Small intestine (tissue), 7 donors: ENCODE data around the gene CPS1. TPM values are rescaled to one million over a fixed set of nuclear protein-coding genes. Genes with fewer than 3 reads are reported as not detected.

Experiments used
- DNase-seq, 2 donors: peaks; one replicate each; pipeline versions ENCODE4 v3.0.0 to v3.0.0-alpha.2; 2013
- FAIRE-seq: peaks from 2 replicates; lab custom pipeline; 2012; peaks lifted over from hg19 to GRCh38; lab: Jason Lieb, UNC
- H3K27ac ChIP-seq, 3 donors: one replicate each; pipeline ENCODE4 v1.5.1; 2013; ENCODE audit warnings: low read length in 2 of 3, mild to moderate bottlenecking in 2 of 3, control low read depth in 1 of 3, inconsistent platforms in 1 of 3, low read depth in 1 of 3, moderate library complexity in 1 of 3
- H3K27me3 ChIP-seq, 3 donors: one replicate each; pipeline ENCODE4 v1.6.1; 2013; ENCODE audit warnings: low read length in 3 of 3, inconsistent platforms in 1 of 3; ENCODE audit not compliant: control insufficient read depth in 3 of 3, insufficient read depth in 3 of 3
- H3K36me3 ChIP-seq, 3 donors: one replicate each; pipeline ENCODE4 v1.6.1; 2013; ENCODE audit warnings: low read length in 3 of 3, inconsistent platforms in 1 of 3, low read depth in 1 of 3, mild to moderate bottlenecking in 1 of 3, moderate library complexity in 1 of 3; ENCODE audit not compliant: control insufficient read depth in 3 of 3, insufficient read depth in 2 of 3
- H3K4me1 ChIP-seq, 3 donors: one replicate each; pipeline ENCODE4 v1.6.1; 2013; ENCODE audit warnings: low read length in 2 of 3, inconsistent platforms in 1 of 3, low read depth in 1 of 3, mild to moderate bottlenecking in 1 of 3, moderate library complexity in 1 of 3; ENCODE audit not compliant: control insufficient read depth in 3 of 3, insufficient read depth in 2 of 3
- H3K4me3 ChIP-seq, 3 donors: one replicate each; pipeline ENCODE4 v1.5.1; 2013; ENCODE audit warnings: low read length in 3 of 3, control low read depth in 1 of 3, inconsistent platforms in 1 of 3, low read depth in 1 of 3, mild to moderate bottlenecking in 1 of 3, moderate library complexity in 1 of 3
- H3K9me3 ChIP-seq, 2 donors: one replicate each; pipeline ENCODE4 v1.6.1; 2013; ENCODE audit warnings: low read depth in 1 of 2, low read length in 1 of 2; ENCODE audit not compliant: control insufficient read depth in 2 of 2, insufficient read depth in 1 of 2
- WGBS, 3 donors: extraction: QIAGEN DNeasy Blood & Tissue Kit; methylation state at CpG; one replicate each; pipeline ENCODE4 v1.1.7; 2013; 5-methylcytosine and 5-hydroxymethylcytosine counted together
- polyA plus RNA-seq, 4 donors: library from polyadenylated mRNA; stranded (reverse) in 3 of 4; unstranded in 1 of 4; fragments of 200-250 nt in 3 of 4; fragments of 120-200 nt in 1 of 4; gene quantifications; one replicate each; pipeline versions ENCODE4 v1.2.1 to v1.2.3, GENCODE V29; 2013
- donor health status: healthy with polysubstance abuse.
- donor health status: control.
- donor health status: control.
- donor health status: Bipolar disorder and iron deficiency.
- donor health status: healthy.

CPS1 gene
- polyA plus RNA-seq, 4 donors: 64.0 to 744 (median 155) TPM

DNA sequence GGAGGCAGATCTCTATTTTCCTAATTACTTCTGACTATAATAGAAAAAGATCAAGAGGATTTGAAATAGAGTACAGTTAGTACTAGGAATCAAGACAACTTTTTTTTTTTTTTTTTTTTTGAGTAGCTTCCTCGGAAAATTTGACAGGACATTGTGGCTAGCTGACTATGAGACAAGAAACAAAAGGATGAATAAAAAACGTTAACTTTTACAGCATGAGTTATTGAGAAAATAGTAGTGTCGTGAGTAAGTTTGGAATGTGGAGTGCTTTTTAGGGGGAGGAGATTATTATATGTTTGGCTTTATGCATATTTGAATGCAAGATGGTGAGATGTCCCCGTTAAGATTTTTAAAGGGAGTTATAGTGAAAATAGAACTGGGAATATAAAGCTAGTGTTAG lies 27.7 kb upstream of the CPS1 start:
- WGBS, 3 donors: 70 to 89% (median 84%) methylated on average over 4 of the region's 4 CpGs
- FAIRE-seq (no peak), DNase-seq (no peak)
- Histone ChIP-seq H3K4me3 (no peak overlapping the region), H3K27ac (no peak overlapping the region), H3K9me3 (no peaks in the 10 kb centered on the region), H3K36me3 (no peaks in the 10 kb centered on the region), H3K27me3 (no peaks in the 10 kb centered on the region), H3K4me1 (peaks cover 0 to 17% (median 0%) of the 10 kb centered on the region in 3 donors)

DNA sequence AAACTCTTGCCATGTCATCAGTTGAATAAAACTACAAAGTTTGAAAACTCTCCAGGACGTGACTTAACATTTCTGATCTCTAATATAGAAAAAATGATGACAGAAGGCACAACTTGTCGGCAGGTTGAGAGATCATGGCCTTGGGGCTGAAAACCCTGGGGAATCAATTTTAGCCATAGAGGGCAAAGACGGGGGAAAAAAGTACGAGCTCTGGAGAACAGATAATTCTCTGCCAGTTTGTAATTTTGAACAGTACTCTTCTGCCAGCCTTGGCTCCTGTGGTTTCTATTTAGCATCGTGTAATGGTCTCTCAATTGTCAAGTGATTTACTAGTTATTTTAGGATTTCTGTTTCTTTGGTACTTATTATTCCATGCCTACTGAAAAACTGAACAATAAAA lies 25.3 kb upstream of the CPS1 start:
- DNase-seq (no peak), FAIRE-seq (no peak)
- no peaks in the 10 kb centered on the region for H3K27me3 ChIP-seq
- H3K36me3 ChIP-seq: no peaks in the 10 kb centered on the region
- no peak overlapping the region for H3K27ac ChIP-seq
- no peaks in the 10 kb centered on the region for H3K9me3 ChIP-seq
- H3K4me3 ChIP-seq: no peak overlapping the region
- WGBS, 3 donors: 88 to 93% (median 89%) methylated on average over 5 of the region's 5 CpGs
- H3K4me1 ChIP-seq: peaks cover 0 to 27% (median 0%) of the 10 kb centered on the region in 3 donors

DNA sequence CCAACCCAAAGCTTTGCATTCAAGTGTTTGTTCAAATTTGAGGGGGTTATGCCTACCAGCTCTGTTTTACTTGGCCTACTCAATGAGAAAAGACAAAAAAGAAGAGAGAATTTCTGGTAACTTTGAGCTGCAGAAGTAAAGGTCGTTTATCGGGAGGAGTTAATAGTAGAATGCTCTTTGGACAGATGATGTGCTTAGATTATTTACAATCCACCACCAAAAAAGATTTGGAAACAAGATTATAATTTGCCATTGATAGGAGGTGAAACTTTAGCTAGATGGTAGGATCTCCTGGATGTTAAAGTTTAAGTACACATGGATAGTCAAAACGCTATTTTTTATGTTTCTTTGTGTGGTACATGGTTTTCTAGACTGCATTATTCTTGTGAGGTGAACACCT lies 24.9 kb upstream of the CPS1 start:
- Histone ChIP-seq H3K27me3 (no peaks in the 10 kb centered on the region), H3K27ac (no peak overlapping the region), H3K4me3 (no peak overlapping the region), H3K36me3 (no peaks in the 10 kb centered on the region), H3K9me3 (no peaks in the 10 kb centered on the region), H3K4me1 (peaks cover 0 to 27% (median 0%) of the 10 kb centered on the region in 3 donors)
- DNase-seq (no peak), FAIRE-seq (no peak)
- WGBS, 3 donors: 82 to 94% (median 83%) methylated on average over 3 of the region's 3 CpGs

DNA sequence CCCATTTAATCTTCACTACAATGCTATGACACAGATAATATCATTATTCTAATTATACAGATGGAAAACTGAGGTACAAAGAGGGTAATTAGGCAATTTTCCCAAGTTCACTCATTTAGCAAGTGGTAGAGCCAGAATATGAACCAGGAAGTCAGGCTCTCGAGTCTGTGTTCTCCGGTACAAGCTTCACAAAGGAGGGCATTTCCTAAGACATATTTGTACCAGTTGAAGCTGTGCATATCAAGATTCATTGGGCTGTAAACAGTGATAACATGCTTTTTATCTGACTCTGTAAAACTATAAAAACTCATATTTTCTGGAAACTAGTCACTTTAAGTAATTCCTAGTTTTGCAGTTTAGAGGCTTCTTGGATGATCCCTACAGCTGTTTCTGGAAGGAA lies 23.0 kb upstream of the CPS1 start:
- no peaks in the 10 kb centered on the region for H3K36me3 ChIP-seq
- H3K4me3 ChIP-seq: no peak overlapping the region
- H3K27ac ChIP-seq: peak overlapping the region in 2 of 3 donors; percentile 20 to 52
- peaks cover 0 to 32% (median 2%) of the 10 kb centered on the region in 3 donors for H3K4me1 ChIP-seq
- H3K27me3 ChIP-seq: no peaks in the 10 kb centered on the region
- peak; percentile 36 to 51 for DNase-seq
- no peak for FAIRE-seq
- H3K9me3 ChIP-seq: no peaks in the 10 kb centered on the region
- 14 to 56% (median 30%) methylated on average over 2 of the region's 2 CpGs for WGBS, 3 donors

DNA sequence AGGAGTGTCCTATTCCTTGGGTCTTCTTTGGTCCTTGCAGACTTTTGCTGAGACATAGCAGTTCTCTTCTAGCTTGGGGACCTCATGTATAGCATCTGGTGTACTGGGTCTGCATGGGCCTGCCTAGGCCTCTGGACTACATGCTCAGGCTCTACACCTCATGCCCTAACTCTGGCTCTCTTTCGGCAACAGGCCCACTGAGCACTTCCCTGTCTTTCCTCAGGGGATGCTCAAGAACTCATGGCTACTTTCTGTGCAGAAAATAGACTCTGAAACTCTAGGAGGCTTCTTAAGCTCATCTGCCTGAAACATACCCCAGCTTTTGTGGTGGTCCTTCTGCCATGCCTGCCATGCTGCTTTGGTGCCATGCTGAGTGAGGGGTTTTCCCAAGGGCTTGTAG lies 21.5 kb upstream of the CPS1 start:
- WGBS, 3 donors: 93 to 100% (median 95%) methylated on average over 1 of the region's 1 CpG
- FAIRE-seq (no peak), DNase-seq (no peak)
- H3K4me3 ChIP-seq: no peak overlapping the region
- no peaks in the 10 kb centered on the region for H3K9me3 ChIP-seq
- no peaks in the 10 kb centered on the region for H3K36me3 ChIP-seq
- peaks cover 0 to 42% (median 7%) of the 10 kb centered on the region in 3 donors for H3K4me1 ChIP-seq
- no peaks in the 10 kb centered on the region for H3K27me3 ChIP-seq
- H3K27ac ChIP-seq: no peak overlapping the region

DNA sequence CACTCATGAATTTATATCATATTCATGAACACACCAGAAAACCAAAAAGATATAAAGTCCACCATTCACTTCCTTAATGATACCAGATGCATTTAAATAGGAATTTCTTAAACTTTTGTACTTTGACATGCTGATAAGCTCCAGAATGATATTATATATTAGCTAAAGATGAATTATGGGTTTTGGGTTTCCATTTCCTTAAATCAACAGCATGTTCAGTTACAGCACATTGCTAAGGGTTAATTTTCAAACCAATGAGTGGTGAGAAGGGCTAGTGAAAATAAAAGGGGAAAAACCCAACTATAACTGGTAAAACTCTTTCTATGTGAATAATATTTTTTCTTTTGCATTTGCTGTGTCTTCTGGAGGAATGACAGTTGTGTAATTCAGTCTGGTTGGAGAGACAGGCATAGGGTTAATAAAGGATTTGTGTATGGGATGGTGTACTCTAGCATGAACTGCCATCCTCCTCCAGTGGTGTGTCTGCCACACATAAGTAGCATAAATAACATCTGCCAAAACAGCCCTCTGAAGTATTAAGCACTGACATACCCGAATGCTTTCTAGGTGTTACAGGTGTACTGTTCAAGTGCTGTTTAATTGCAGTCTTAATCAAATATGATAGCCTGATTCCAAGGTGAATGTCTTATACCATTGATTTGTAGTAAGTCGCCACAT lies 19.3 kb upstream of the CPS1 start:
- DNase-seq (peak in 1 of 2 donors; percentile 54), FAIRE-seq (no peak)
- 17 to 60% (median 35%) methylated on average over 2 of the region's 2 CpGs for WGBS, 3 donors
- H3K36me3 ChIP-seq: no peaks in the 10 kb centered on the region
- peaks cover 0 to 57% (median 7%) of the 10 kb centered on the region in 3 donors for H3K4me1 ChIP-seq
- no peaks in the 10 kb centered on the region for H3K9me3 ChIP-seq
- no peaks in the 10 kb centered on the region for H3K27me3 ChIP-seq
- no peak overlapping the region for H3K4me3 ChIP-seq
- peak overlapping the region in 1 of 3 donors; percentile 51 for H3K27ac ChIP-seq

DNA sequence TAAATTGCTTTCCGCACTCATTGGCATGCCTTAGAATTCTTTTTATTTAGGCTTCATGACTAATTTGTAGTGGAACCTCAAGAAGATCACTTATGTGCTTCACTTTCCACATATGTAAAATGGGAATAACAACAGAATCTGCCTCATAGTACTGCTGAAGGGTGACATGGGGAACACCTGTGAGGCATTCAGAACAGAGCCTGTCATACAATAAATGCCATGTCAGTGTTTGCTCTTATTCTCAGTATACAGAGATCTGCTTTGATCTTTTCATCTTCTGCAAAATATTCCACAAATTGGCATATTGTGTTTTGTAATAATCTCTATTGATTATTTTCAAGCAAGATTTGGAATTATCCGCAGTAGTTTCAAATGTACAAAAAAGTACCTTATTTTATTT lies 17.4 kb upstream of the CPS1 start:
- Histone ChIP-seq H3K36me3 (no peaks in the 10 kb centered on the region), H3K27ac (peak overlapping the region in 1 of 3 donors; percentile 73), H3K9me3 (no peaks in the 10 kb centered on the region), H3K27me3 (no peaks in the 10 kb centered on the region), H3K4me1 (peaks cover 0 to 49% (median 7%) of the 10 kb centered on the region in 3 donors), H3K4me3 (no peak overlapping the region)
- FAIRE-seq: no peak
- DNase-seq: no peak
- 85 to 89% (median 87%) methylated on average over 2 of the region's 2 CpGs for WGBS, 3 donors

DNA sequence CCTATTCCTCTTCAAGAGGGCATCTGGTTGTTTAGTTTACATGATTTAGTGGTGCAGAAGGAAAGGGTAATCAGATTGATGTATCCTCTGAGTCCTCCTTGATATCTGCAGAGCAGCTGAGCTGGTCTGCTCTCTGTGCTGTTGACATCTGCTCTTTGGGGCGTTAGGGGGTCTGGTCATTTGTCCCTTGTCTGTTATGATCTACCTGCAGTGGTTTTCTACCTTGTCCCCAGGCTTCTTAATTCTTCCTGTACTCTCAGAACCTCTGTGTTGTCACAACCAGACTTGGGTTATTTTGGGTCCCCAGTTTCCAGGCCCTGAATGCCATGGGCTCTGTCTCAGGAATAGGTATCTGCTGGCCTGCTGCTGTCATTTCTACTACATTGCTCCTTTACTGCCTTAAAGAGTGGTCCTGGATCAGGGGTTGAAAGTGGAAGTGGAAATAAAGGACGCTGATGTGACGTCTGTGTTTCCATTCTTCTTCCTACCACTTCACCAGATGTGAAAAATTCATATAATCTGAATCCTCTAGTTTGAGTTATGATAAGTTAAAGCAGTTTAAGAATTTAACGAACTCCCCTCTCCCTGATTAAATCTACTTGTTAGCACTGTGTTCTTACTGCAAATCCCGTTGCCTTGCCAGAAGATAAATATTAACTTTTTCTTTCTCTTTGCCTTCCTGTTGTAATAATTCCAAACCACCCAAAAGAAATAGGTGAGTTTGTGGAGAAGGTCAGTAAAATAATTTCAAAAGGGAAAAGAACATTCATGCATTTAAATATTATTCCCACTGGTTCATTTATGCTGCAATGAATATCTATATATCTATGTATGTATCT lies 16.6 kb upstream of the CPS1 start:
- no peaks in the 10 kb centered on the region for H3K27me3 ChIP-seq
- H3K4me3 ChIP-seq: peak overlapping the region in 2 of 3 donors; percentile 2 to 12
- peak overlapping the region in 2 of 3 donors; percentile 48 to 73 for H3K27ac ChIP-seq
- H3K36me3 ChIP-seq: no peaks in the 10 kb centered on the region
- no peak for DNase-seq
- H3K4me1 ChIP-seq: peaks cover 0 to 46% (median 7%) of the 10 kb centered on the region in 3 donors
- 9 to 42% (median 25%) methylated on average over 5 of the region's 5 CpGs for WGBS, 3 donors
- FAIRE-seq: no peak
- no peaks in the 10 kb centered on the region for H3K9me3 ChIP-seq
